ENCODE results near the gene AVL9. TPM values are rescaled to one million over a fixed set of nuclear protein-coding genes. Genes with fewer than 3 reads are reported as not detected.
"Not testable (repeated sequence)": the region's sequence is repeated elsewhere in the genome, so short reads cannot be mapped to it uniquely, and the experiment has no call there.

AVL9 gene
- total RNA-seq, 1 donor from 2014 or later: 24.9 TPM

DNA sequence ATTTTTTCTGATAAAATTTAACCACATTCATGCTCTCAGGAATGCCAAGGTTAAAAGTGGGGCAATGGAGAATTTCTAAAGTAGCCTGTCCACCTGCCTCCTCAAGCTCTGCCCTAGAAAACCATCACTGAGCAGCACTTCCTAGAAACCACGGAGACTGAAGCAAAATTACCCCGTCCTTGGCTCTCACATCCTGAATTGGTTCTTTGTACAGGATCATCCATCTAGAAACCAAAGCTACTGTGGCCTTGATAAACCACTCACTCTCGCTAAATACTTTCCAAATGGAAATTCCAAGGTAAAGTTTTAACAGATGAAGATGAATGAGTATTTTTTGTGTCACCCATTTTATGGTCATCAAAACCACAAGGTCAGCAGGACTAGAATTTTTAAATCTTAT lies 96.6 kb downstream of the AVL9 start:
- ATAC-seq: no peak

DNA sequence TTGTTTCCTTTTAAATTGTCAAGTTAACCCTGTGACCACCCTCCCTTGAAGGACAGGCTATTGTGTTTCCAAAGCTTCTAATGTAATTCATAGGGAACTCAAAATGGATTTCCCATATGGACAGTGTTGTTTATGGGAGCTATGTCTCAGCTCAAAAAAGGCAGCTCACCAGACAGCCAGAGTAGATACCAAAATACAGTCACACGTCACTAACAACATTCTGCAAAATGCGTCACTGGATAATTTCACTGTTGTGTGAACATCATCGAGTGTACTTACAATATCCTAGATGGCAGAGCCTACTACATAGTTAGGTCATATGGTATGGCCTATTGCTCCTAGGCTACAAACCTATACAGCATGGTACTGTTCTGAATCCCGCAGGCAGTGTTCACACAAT lies 97.4 kb downstream of the AVL9 start:
- ATAC-seq: no peak

DNA sequence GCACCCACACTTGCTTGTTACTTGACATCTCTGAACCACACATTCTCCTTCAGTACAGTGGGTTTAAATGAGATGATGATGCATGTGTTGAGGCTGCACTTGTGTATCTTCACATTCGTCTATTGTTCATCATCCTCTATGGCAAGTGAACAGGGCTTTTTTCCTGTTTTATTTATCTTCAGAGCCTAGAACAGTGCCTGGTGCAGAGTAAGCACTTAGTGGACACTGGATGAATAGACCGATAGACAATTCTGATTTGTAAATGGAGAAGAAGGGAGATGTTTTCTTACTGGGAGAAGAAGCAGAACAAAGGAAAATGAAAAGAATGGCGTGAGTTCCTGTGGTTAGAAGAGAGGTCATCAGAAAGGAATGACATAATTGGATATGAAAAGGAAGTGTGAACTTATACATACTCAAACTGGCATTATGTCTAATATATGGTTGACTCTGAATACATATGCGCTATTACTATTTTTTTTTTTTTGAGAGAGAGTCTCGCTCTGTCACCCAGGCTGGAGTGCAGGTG lies 99.7 kb downstream of the AVL9 start:
- no peak for ATAC-seq

DNA sequence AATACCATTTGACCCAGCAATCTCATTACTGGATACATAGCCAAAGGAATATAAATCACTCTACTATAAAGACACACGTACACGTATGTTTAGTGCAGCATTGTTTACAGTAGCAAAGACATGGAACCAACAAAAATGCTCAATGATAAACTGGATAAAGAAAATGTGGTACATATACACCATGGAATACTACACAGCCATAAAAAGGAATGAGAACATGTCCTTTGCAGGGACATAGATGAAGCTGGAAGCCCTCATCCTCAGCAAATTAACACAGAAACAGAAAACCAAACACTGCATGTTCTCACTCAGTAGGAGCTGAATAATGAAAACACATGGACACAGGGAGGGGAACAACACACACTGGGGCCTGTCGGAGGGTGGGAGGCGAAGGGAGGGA lies 105.9 kb downstream of the AVL9 start:
- ATAC-seq: not testable (repeated sequence)

DNA sequence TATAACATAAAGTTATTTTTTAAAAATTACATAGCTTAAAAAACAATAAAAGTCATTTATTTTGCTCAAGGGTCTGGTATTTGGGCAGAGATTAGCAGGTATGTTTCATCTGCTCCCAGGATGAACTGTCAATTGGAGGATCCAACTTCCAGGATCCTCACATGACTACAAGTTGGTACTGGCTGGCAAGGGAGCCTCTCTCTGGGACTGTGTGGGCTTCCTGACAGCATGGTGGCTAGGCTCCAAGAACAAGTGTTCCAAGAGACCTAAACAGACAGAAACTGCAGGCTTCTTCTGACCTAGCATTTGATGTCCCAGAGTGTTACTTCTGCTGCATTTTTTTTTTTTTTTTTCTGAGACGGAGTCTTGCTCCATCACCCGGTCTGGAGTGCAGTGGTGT lies 107.2 kb downstream of the AVL9 start:
- ATAC-seq: no peak

DNA sequence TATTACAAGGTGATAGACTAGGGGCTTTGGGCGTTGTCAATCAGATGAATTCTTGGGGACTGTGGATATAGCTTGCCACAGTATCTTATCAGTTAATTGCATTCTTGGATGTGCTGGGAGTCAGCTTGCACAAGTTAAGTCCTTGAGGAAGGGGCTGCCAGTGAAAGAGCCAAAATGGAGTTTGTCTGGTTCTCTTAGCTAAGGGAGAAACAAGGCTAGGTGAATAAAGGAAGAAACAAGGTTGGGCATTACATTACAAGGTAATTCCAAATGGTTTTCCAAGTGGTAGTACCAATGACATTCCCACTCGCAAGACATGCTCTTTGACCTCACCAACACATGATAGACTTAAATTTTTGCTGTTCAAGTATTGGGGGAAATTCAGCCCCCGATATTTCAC lies 108.2 kb downstream of the AVL9 start:
- ATAC-seq: not testable (repeated sequence)

- ATAC-seq: not testable (repeated sequence)
Observed at GRCh38 chr7:32604047-32604446, 108.8 kb downstream of the AVL9 start.

- no peak for ATAC-seq
Observed at GRCh38 chr7:32605032-32605431, 109.7 kb downstream of the AVL9 start.

- ATAC-seq: no peak
Observed at GRCh38 chr7:32609463-32609862, 114.2 kb downstream of the AVL9 start.

DNA sequence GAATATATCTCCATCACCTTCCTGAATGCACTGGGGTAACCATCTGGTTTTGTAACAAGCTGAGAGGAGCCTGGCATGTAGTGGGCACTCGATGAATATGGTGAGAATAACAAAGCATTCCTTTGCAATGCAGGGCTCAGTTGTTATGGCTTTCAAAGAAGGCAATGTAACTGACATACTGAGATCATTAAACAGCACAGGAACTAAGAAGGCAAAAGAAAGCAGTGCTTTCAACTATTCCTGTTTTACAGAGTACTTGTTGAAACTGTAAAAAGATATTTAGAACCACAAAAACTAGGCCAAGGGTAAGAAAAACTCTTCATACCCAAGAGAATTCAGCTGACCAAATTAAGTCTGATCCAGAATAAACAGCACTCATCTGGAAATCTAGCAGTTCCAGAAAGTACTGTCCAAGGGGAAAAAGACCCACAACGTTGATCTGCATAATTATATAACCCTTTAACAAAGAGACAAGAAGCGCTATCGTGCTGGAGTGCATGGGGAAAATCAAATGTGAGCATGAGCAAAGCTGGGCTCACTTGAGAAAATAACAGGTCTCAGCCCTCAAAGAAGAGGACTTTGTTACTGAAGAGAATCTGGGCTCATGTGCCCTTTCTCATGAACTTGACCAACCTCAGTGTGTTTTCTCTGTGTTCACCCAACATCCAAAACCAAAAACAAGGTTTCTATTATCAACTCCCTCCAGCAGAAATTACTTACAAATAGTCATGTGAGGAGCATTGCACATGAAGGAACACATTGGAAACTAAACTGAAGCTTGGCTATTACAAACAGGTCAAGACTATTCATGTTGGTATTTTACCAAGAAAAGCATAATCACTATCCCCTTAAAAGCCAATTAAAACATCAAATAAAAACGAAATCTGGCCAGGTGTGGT lies 116.2 kb downstream of the AVL9 start:
- no peak for ATAC-seq

DNA sequence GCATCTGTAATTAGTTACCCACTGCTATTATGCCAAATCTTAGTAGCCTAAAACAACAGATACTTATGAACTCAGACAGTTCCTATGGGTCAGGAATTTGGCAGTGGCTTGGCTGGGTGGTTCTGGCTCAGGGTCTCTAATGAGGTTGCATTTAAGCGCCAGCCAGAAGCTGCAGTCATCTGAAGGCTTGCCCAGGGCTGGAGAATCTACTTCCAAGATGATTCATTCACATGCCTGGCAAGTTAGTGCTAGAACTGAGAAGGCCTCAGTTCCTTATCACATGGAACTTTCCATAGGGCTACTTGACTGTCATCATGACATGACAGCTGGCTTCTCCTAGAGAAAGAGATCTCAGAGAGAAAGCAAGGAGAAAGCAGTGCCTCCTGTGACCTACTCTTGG lies 121.3 kb downstream of the AVL9 start:
- peak; percentile 84 for ATAC-seq

DNA sequence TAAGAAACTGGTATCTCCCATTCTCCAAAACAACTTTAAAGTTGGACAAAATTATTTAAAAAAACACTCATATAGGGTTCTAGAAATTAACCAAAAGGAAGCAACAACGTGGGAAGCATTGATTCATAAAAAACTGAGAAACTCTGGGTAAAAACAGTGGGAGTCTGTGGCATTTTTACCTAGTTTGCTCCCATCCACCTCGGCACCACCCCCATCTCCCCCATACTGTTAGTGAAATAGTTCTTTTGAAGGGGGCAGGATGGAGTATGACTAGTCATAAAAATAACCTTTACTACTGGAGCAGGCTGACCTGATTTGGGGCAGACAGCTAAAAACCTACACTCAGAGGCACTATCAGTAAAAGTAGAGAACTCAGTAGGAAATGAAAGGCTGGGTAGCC lies 123.2 kb downstream of the AVL9 start:
- no peak for ATAC-seq

GRCh38 chr7:32618987-32619386 lies 123.7 kb downstream of the AVL9 start:
- no peak for ATAC-seq

GRCh38 chr7:32619416-32619815 lies 124.1 kb downstream of the AVL9 start:
- ATAC-seq: not testable (repeated sequence)

DNA sequence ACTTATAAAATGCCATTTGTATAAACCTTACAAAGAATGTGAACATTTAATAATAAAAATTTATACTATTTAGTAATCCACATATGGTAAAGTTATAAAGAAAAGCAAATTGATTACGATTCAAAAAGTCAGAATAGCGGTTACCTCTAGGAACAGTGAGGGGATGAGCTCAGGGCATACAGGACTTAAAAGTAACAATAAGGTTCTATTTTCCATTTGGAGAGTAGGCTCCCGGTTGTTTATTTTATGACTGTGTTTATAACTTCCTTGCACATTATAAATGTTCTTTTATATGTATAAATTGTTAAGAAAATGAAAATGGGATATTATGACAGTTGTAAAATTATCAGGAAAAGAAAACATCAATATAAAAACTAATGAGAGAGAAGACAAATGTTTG lies 135.7 kb downstream of the AVL9 start:
- no peak for ATAC-seq

- not testable (repeated sequence) for ATAC-seq
Observed at GRCh38 chr7:32631590-32632497, 136.6 kb downstream of the AVL9 start.

GRCh38 chr7:32633446-32633845 lies 138.2 kb downstream of the AVL9 start:
- ATAC-seq: not testable (repeated sequence)

- not testable (repeated sequence) for ATAC-seq
Observed at GRCh38 chr7:32634798-32635393, 139.6 kb downstream of the AVL9 start.

- not testable (repeated sequence) for ATAC-seq
Observed at GRCh38 chr7:32636725-32637462, 141.6 kb downstream of the AVL9 start.

GRCh38 chr7:32637611-32638010 lies 142.3 kb downstream of the AVL9 start:
- ATAC-seq: not testable (repeated sequence)

All from esophagus mucosa (tissue), 1 donor.